ENCODE measurements around the gene RYK.
"Not testable (repeated sequence)": the region's sequence is repeated elsewhere in the genome, so short reads cannot be mapped to it uniquely, and the experiment has no call there.

Gene RYK

DNA sequence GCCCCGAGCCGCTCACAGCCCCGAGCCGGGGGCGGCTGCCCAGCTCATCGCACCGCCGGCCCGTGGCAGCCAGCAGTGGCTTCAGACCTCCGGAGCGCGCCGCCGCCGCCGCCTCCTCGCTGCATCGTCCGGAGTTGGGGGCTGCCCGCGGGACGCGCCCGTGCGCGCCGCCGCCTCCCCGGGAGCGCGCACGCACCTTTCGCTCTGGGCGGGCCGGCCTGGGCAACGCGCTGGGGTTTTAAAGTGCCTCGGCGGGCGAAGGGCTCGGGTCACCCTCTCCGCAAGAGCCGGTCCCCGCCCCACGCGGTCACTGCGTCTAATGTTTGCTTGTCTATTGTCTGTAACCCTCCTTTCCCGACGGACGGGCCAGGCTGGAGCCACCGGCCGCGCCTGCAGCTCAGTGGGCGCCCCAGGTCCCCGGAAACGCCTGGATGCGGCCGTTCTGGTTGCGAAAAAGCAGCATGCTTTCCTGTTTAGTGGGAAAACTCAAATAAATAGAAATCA lies at the start of gene RYK:
Gene RYK, minus strand, starts transcription at position 143 of the 504 bp plus-strand sequence. CDS start 205 bp downstream, outside the sequence.
- DNase-seq = peak; percentile 85

DNA sequence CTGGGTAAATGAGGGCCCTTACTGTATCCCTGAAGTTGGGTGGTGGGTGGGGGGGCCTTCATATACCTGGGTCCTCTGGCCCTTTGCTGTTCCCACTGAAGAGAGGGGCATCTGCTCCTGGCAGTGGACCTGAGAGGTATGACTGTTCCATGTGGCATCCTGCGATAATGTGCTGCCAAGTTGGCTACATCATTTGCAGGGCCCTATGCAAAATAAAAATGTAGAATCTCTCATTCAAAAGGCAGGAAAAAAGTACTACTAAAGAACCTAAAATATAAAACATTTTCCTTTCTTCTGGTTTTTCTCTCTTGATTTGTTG lies 49.2 kb upstream of the RYK start:
- DNase-seq = no peak

- DNase-seq = peak; percentile 77
Measured at GRCh38 chr3:134299185-134299887, 48.7 kb upstream of the RYK start.

GRCh38 chr3:134298249-134298648 lies 47.6 kb upstream of the RYK start:
- DNase-seq = peak; percentile 44

- peak; percentile 64 for DNase-seq
Measured at GRCh38 chr3:134296616-134297015, 46.0 kb upstream of the RYK start.

DNA sequence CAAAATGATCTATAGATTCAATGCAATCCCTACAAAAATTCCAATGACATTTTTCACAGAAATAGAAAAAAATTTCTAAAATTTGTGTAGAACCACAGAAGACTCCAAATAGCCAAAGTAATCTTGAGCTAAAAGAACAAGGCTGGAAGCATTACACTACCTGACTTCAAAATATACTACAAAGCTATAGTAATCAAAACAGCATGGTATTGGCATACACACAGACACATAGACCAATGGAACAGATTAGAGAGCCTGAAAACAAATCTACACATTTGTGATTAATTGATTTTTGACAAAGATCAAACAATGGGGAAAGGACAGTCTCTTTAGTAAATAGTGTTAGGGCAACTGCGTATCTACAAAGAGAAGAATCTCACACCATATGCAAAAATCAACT lies 45.3 kb upstream of the RYK start:
- no peak for DNase-seq

DNA sequence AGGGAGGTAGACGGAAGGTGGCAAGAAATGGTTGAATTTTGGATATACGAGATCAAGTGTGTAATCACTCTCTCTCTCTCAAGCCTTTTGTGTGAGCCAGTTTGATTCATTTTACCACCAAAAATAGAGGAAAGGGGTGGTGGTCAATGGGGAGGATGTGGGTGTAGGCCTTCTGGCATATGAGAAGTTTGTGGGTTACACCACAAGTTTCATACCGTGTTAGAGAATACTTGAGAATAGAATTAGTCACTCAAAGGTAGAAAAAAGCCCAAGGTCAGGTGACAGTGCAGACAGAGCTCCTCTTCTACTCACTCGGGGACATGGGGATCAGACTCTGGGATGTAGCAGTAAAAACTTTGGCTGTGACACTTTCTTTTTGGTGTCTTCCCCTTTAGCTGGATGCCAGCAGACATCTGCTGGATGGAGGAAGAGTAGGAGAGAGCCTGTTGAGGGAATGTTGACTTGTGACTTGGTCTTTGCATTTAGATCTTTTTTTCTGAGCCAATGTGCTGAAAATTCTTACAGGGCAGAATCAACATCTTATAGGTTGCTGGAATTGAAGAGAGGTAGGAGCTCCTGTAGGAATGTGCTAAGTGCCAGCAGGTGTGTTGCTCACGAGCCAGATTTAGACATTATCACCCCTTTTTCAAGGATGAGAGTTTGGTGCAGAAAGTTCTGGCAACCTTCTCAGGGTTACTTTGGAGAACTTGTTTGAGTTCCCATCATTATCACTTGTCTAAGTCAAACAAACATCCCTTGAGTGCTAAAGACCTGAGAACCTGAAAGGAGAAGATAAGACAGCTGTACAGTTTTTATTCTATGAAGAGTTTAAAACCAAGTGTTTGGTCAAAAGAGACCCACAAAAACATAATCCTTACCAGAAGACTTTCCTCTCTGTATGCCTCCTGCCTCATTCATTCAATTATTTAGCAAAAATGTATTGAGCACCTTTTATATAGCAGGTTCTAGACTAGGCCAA lies 43.9 kb upstream of the RYK start:
- peak; percentile 59 for DNase-seq

DNA sequence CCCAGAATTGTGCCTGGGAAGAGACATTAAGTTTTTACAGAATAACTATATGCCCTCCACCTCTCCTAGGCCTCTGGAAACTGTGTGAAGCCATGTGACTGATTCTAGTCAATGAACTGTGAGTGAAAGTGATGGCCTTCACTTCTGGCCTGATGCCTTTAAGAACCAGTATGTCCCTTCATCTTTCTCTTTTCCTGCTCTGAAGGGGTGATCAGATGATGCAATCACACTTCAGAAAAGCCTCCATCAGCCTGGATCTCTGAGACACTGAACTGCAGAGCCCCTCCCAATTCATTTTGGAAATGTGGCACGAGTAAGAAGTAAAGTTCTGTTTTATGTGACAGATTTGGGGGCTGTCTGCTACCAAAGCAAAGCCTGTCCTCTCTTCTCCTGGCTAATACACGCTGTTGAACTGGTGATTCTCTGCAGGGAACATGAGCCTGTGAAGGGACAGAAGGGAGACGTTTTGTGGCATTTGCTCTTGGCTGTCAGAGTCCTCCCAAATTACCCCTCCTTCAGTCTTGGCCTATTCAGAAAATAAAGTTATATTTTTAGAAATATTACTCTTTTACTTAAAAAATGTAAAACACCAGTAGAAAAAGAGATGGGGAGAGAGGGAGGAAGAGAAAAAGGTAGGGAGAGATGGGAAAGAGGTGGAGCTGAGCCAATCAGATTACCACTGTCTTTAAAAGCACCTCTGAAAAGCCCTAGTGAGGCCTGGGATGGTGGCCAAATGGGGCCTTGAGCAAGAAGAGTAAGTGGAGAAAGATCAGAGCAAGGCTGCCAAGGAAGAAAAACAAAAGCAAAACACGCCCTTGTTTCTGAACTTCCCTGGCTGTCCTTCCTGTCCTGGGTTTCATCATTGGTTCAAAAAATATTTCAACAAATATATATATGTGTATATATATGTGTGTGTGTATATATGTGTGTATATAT lies 40.9 kb upstream of the RYK start:
- DNase-seq = peak; percentile 68

DNA sequence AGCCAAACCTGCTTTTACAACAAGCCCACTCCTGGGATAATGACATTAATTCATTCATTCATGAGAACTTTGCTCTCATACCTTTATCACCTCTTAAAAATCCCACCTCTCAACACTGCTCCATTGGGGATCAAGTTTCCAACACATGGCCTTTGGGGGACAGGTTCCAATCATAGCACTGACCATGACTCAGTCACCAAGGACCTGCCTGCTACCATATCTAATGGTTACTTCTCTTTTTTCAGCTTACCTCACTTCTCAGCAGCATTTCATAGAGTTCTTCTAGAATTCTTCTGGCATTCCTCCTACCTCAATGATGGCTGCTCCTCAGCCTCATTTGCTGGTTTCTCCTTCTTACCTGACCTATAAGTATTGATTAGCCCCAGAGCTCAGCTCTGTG lies 36.9 kb upstream of the RYK start:
- DNase-seq = no peak

DNA sequence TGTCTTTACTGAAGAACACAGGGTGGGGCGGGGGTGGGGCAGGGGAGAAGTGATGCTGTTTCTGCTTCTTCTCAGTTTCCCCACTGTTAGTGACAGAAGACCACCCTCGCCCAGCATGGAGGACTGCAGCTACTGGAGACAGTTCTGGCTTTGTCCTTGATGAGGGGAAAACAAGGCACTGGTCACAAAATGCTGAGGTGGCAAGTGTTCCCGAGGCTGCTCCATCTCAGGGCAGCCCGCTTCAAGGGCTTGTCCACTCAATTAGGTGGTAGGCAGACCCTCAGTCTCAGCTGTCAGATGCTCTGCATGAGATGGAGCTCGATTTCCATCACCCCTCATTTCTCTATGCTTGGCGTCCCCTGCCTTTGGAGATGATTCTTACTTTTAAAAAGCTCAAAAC lies 33.8 kb upstream of the RYK start:
- no peak for DNase-seq

DNA sequence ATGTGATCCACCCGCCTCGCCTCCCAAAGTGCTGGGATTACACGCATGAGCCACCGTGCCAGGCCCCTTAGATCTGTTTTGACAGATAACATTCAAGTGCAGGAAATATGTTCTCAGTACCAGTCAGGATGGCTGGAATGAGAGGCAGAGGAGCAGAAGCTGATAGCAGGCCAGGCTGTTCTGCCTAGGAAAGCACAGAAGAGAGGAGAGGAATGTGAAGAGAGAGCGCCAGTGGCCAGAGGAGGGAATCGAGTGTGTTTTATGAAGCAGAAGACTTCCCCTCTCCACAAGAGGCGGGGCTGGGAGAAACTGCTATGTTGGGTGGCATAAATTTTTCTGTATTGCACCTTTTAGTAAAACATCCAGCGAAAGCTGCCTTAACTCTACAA lies 32.0 kb upstream of the RYK start:
- DNase-seq = no peak

- no peak for DNase-seq
Measured at GRCh38 chr3:134281912-134282658, 31.4 kb upstream of the RYK start.

- no peak for DNase-seq
Measured at GRCh38 chr3:134279466-134279865, 28.8 kb upstream of the RYK start.

DNA sequence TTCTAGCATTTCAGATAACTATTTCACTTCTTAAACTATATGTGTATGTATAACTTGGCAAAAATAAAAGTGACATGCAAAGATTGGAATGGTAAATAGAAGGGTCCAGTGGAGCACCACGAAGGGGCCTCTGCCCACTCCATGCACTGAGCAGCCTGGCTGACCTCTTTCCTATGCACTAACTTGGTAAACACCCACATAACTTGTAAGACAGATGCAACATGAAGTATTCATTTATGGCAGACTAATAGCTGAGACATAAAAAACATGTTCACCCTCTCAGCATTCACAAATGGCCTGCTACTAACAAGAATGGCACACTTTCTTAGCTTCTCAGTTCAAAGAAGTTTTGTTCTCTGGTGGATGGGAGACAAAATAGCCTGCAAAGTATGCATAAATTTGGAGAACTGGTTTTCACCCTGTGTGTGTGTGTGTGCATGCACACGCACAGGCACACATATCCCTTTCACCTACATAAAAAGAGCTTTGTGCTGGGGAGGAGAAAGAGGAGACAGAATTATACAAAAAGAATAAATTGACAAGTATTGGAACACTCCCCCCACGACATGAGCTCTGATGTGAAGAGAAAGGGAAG lies 26.5 kb upstream of the RYK start:
- no peak for DNase-seq

DNA sequence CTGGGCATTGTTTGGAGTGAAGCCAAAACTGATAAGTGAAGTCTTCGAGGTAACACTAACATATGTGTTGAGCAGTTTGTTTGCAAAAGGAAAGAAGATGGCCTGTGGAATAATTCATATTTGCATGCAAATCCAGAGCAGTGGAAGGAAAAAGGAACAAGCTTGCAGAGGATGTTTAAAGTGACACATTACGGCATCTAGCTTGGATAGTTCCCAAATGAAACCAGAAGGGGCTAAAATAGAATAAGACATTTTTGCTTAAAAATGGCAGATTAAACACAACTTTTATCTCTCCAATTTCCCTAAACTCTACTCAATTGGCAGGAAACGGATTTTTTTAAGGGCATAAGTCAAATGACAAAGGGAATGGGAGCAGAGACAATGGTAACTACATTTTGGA lies 25.4 kb upstream of the RYK start:
- no peak for DNase-seq

DNA sequence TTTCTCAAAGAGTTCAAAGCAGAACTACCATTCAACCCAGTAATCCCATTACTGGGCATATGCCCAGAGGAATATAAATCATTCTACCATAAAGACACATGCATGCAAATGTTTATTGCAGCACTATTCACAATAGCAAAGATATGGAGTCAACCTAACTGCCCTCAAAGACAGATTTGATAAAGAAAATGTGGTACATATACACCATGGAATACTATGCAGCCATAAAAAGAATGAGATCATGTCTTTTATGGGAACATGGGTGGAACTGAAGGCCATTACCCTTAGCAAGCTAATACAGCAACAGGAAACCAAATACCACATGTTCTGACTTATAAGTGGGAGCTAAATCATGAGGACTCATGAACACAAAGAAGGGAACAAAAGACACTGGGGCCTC lies 24.5 kb upstream of the RYK start:
- DNase-seq = not testable (repeated sequence)

- no peak for DNase-seq
Measured at GRCh38 chr3:134274571-134274970, 23.9 kb upstream of the RYK start.

- no peak for DNase-seq
Measured at GRCh38 chr3:134267996-134268395, 17.3 kb upstream of the RYK start.

GRCh38 chr3:134260987-134261386 lies 10.3 kb upstream of the RYK start:
- DNase-seq = no peak

DNA sequence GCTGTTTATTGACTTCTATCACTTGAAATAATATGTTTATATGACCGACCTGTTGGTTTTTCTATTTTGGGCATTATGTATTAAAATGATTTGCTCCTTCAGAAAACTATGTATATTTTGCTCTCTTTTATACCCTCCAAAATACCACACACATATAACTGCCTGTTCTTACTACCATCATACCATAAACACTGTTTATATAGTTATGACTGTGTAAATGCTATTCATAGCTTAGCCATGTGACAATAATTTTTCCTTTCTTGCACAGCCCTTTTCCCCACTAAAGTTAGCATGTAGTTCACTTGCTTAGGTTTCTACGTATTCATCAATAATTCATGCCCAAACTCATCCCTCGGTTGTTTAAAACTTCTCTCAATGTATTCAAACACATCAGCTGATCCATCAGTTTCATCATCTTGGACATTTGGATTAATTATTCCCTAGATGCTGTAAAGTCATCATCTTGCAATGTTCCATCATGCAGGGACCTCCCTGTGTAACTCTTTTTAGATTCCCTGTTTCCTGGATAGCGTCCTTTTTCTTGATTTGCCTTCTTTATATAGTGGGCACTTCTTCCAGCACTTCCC lies 8.2 kb upstream of the RYK start:
- DNase-seq = no peak

DNA sequence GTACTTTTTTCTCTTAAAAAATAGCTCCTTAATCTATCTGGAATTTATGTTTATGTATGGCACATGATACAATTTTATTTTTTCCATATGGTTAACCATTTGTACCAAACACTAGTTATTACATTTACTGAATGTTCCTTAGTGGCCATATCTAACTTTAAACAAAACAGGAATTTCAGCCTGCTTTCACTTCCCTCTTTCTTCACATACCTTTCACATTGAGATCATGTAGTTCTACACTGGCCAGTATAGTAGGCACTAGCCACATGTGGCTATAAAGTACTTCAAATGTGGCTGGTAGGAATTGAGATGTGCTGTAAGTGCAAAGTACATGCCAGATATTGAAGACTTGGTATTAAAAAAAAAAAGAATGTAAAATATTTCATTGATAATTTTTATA lies 4.7 kb upstream of the RYK start:
- no peak for DNase-seq

Measured in hematopoietic multipotent progenitor cell treated with erythropoietin and hydrocortisone succinate and interleukin-3 and kit ligand, for 6 days (in vitro differentiated cells).